ENCODE data around the gene SPRTN. TPM values are rescaled to one million over a fixed set of nuclear protein-coding genes. Genes with fewer than 3 reads are reported as not detected.
A peak's percentile ranks its signal among the peaks of the same experiment; 100 is the strongest.

SPRTN gene
- total RNA-seq, 1 donor from 2014 or later = 14.2 TPM

DNA sequence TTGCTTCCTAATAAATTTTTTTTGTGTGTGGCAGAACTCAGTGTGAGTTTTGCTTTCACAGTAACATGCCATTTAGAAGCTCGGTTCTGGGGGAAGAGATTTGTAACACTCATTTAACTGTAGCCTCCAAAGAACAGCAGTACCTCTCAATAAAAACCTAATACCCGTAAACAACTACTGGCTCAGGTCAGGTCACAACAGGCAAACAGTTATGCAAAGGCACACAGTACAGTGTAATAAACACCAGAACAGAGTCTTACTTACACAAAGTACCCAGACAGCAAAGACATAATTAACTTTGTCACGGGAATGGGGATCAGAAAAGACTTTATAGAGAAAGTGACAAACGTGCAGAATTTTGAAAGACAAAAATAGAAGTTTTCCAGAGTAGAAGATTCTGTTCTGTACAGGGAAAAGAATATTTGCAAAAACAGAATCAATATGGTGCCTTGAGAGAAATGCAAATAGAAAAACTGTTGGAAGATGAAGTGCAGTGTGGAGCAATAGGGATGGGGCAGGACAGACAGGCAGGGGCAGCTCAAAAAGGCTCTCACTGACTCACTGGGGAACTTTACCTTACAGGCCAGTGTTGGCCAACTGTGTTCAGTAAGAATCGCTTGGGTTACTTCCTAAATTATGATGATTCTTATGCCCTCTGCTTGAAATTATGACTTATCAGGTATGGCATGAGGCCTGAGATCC lies 45.2 kb downstream of the SPRTN start:
- Histone ChIP-seq H3K36me3 (ENCODE audit: control insufficient read depth, insufficient read depth, low read length) (no peaks in the 10 kb centered on the region), H3K27me3 (ENCODE audit: control insufficient read depth, insufficient read depth, low read length) (no peaks in the 10 kb centered on the region), H3K4me3 (ENCODE audit: low read depth, low read length) (no peak overlapping the region)
- DNase-seq (ENCODE audit: low read depth) (peak; percentile 88), FAIRE-seq (peak; percentile 43)
- TF ChIP-seq, protein P1, sequence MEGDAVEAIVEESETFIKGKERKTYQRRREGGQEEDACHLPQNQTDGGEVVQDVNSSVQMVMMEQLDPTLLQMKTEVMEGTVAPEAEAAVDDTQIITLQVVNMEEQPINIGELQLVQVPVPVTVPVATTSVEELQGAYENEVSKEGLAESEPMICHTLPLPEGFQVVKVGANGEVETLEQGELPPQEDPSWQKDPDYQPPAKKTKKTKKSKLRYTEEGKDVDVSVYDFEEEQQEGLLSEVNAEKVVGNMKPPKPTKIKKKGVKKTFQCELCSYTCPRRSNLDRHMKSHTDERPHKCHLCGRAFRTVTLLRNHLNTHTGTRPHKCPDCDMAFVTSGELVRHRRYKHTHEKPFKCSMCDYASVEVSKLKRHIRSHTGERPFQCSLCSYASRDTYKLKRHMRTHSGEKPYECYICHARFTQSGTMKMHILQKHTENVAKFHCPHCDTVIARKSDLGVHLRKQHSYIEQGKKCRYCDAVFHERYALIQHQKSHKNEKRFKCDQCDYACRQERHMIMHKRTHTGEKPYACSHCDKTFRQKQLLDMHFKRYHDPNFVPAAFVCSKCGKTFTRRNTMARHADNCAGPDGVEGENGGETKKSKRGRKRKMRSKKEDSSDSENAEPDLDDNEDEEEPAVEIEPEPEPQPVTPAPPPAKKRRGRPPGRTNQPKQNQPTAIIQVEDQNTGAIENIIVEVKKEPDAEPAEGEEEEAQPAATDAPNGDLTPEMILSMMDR (IDR thresholded peaks at IDR 0.05; ENCODE audit: insufficient read depth, low read length, severe bottlenecking) = no peak

DNA sequence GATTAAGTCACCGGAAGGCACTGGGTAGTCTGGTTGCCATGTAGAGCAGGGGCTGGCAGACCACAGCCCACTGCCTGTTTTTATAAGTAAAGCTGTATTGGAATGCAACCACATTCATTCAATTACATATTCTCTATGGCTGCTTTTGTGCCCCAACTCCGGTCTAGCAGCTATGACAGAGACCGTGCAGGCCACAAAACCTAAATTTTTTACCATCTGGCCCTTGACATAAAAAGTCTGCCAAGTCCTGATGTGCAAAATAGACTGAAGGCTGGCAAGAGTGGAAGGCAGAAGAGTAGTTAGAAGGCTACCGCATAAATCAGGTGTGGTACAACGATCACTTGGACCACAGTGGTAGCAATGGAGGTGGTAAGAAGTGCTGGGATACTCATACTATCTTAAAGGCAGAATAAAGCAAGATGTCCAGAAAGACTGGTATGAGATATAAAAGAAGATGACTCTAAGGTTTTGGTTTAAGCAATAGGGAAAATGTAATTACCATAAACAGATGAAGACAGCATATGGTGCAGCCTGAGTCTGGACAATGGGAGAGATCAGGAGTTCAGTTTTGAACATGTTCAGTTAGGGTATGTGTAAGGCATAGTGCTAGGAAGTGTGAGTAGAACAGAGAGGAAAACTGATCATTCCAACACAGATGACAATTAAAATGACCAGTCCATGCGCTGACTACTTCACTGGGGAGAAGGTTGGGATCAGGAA lies 46.8 kb downstream of the SPRTN start:
- H3K4me3 ChIP-seq (ENCODE audit: low read depth, low read length) = no peak overlapping the region
- no peaks in the 10 kb centered on the region for H3K27me3 ChIP-seq (ENCODE audit: control insufficient read depth, insufficient read depth, low read length)
- TF ChIP-seq, protein P1 (IDR thresholded peaks at IDR 0.05; ENCODE audit: insufficient read depth, low read length, severe bottlenecking) = no peak
- FAIRE-seq (peak; percentile 32), DNase-seq (ENCODE audit: low read depth) (no peak)
- H3K36me3 ChIP-seq (ENCODE audit: control insufficient read depth, insufficient read depth, low read length) = no peaks in the 10 kb centered on the region

DNA sequence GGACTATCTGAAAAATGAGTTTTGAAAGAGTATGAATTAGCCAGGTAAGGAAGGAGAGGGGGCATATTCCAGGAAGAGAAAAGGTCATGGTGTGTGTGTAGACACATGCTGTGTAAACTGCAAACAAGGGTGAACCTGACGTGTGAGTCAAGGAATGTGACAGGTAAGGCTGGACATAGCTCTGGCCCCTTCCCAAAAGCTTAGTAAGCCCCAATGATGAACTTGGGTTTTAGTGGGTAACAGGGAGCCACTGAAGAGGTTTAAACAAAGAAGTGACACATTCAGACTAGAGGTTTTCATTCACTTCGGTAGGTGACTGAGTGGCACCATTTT lies 47.3 kb downstream of the SPRTN start:
- DNase-seq (ENCODE audit: low read depth) (peak; percentile 89), FAIRE-seq (no peak)
- Histone ChIP-seq H3K4me3 (ENCODE audit: low read depth, low read length) (no peak overlapping the region), H3K27me3 (ENCODE audit: control insufficient read depth, insufficient read depth, low read length) (no peaks in the 10 kb centered on the region), H3K36me3 (ENCODE audit: control insufficient read depth, insufficient read depth, low read length) (no peaks in the 10 kb centered on the region)
- TF ChIP-seq, protein P1 (IDR thresholded peaks at IDR 0.05; ENCODE audit: insufficient read depth, low read length, severe bottlenecking) = no peak

DNA sequence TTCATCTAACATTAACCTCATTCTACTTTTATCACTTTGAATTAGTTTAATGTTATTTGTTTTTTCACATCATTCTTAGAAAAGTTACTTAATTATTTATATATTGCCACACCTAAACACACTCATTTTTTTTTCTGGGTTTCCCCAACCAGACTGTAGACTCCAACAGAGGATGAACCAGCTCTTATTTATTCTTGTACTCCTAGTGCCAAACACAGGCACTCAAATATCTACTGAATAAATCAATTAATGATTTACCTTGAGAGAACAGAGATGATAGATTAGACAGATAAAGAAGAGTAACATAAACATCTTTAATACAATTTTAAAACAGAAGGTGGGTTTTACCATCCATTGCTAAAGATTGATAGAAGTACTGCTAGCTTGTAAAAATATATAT lies 48.4 kb downstream of the SPRTN start:
- FAIRE-seq (no peak), DNase-seq (ENCODE audit: low read depth) (no peak)
- no peaks in the 10 kb centered on the region for H3K36me3 ChIP-seq (ENCODE audit: control insufficient read depth, insufficient read depth, low read length)
- no peaks in the 10 kb centered on the region for H3K27me3 ChIP-seq (ENCODE audit: control insufficient read depth, insufficient read depth, low read length)
- TF ChIP-seq, protein P1 (IDR thresholded peaks at IDR 0.05; ENCODE audit: insufficient read depth, low read length, severe bottlenecking) = no peak
- no peak overlapping the region for H3K4me3 ChIP-seq (ENCODE audit: low read depth, low read length)

DNA sequence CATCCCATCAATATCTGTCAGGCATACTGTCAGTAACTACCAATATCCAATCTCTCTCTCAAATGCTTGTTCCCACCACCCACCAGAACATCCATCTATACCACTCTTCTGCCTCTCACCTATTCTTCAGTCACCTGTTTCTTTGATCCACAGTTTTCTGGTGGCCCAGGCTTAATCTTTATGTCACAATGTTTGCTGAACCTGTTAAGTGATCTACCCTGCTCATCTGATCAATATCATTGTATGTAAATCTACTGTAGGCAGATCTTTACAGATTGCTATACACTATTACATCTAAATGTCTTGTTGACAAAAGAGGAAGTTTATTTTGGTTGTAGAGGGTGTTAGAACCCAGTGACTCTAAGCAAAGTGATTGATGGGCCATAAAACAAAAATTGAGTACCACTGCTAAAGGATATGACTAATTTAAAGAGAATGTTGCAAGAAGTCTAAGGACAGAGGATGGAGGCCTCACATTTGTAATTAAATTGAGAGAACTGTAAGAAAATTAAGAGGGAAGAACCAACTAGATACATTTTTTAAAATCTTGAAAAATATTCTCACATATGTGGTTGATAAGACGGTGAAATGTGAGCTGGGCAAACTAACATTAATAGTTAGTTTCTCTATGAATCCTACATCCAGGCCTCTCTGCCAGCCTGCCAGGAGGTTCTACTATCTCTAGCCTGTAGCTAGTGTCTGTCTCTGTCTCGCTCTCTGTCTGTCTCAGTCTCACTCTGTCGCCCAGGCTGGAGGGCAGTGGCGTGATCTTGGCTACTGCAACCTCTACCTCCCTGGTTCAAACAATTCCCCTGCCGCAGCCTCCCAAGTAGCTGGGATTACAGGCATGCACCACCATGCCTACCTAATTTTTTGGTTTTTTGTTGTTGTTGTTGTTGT lies 49.9 kb downstream of the SPRTN start:
- no peak for FAIRE-seq
- no peak for DNase-seq (ENCODE audit: low read depth)
- Histone ChIP-seq H3K4me3 (ENCODE audit: low read depth, low read length) (no peak overlapping the region), H3K36me3 (ENCODE audit: control insufficient read depth, insufficient read depth, low read length) (no peaks in the 10 kb centered on the region), H3K27me3 (ENCODE audit: control insufficient read depth, insufficient read depth, low read length) (no peaks in the 10 kb centered on the region)
- TF ChIP-seq, protein P1 (IDR thresholded peaks at IDR 0.05; ENCODE audit: insufficient read depth, low read length, severe bottlenecking) = no peak

All from bronchial epithelial cell (primary cell).